ENCODE data around the gene PIK3CG. TPM values are rescaled to one million over a fixed set of nuclear protein-coding genes. Genes with fewer than 3 reads are reported as not detected.

Gene PIK3CG
- total RNA-seq, 1 experiment from 2014 or later, result 0.05 TPM

DNA sequence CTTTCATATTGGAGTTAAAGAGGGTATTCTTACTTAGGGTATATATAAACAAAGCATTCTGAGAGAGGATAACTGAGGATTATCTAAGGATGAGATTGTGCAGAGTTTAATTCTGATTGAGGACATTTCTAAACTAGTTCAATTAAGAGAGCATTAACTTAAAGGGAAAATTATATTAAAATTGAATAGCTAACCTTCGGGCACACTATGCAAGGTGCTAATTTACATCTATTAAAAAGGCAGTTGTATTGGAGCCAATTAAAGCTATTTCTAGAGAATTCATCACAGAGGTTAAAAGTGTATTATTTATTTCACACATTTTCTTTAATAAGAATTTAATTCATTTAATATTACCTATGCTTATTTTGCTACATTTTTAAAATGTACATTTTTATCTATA is 17.0 kb upstream of the PIK3CG start:
- Histone ChIP-seq H2AFZ (ENCODE audit: low read depth, low read length, poor library complexity, severe bottlenecking) (no peak overlapping the region), H3K9me3 (ENCODE audit: control insufficient read depth in 1 of 2, insufficient read depth in 1 of 2, low read depth in 1 of 2, low read length in 2 of 2) (no peaks in the 10 kb centered on the region), H3K4me2 (ENCODE audit: low read length) (no peak overlapping the region), H3K27ac (ENCODE audit: low read depth, low read length) (no peak overlapping the region), H3K27me3 (ENCODE audit: insufficient read depth, low read length) (no peaks in the 10 kb centered on the region), H4K20me1 (ENCODE audit: insufficient read depth) (no peaks in the 10 kb centered on the region), H3K79me2 (ENCODE audit: insufficient read depth, low read length) (no peaks in the 10 kb centered on the region), H3K4me3 (replicated peaks in 1 of 2; ENCODE audit: low read depth in 1 of 2, low read length in 2 of 2) (no peak overlapping the region), H3K4me1 (ENCODE audit: control insufficient read depth in 1 of 2, insufficient read depth in 2 of 2, low read length in 2 of 2) (peaks cover 0 to 3% of the 10 kb centered on the region in 2 experiments; a peak in 1 of 4 replicates), H3K9me2 (ENCODE audit: insufficient read depth) (no peaks in the 10 kb centered on the region), H3K9ac (ENCODE audit: low read length) (no peak overlapping the region), H3K36me3 (ENCODE audit: control insufficient read depth in 1 of 2, insufficient read depth in 2 of 2, low read length in 2 of 2) (no peaks in the 10 kb centered on the region)
- CTCF ChIA-PET, result no interaction called here
- TF ChIP-seq SP1 (IDR thresholded peaks at IDR 0.05; ENCODE audit: low read depth), result no peak
- TF ChIP-seq EGR1 (IDR thresholded peaks at IDR 0.05; ENCODE audit: low read depth), result no peak
- TF ChIP-seq JUND (IDR thresholded peaks at IDR 0.05), result no peak
- no peak for TF ChIP-seq MAX (IDR thresholded peaks at IDR 0.05)
- TF ChIP-seq ATF3 (IDR thresholded peaks at IDR 0.05), result no peak
- TF ChIP-seq FOSL1 (IDR thresholded peaks at IDR 0.05; ENCODE audit: low read depth), result no peak
- TF ChIP-seq YY1 (IDR thresholded peaks at IDR 0.05; ENCODE audit: extremely low read depth, insufficient replicate concordance, low read depth, low read length), result no peak
- TF ChIP-seq REST (IDR thresholded peaks at IDR 0.05; ENCODE audit: low read depth), result no peak
- TF ChIP-seq POLR2AphosphoS5 (IDR thresholded peaks at IDR 0.05; ENCODE audit: low read depth, low read length), result no peak
- no peak for TF ChIP-seq EZH2 (IDR thresholded peaks at IDR 0.05)
- no peak for TF ChIP-seq ZFX (IDR thresholded peaks at IDR 0.05)
- no peak for TF ChIP-seq CEBPB (IDR thresholded peaks at IDR 0.05; ENCODE audit: low read depth)
- TF ChIP-seq POLR2A (IDR thresholded peaks at IDR 0.05; ENCODE audit: borderline replicate concordance, extremely low read depth, insufficient read depth, insufficient read length), result no peak
- TF ChIP-seq, protein P1, sequence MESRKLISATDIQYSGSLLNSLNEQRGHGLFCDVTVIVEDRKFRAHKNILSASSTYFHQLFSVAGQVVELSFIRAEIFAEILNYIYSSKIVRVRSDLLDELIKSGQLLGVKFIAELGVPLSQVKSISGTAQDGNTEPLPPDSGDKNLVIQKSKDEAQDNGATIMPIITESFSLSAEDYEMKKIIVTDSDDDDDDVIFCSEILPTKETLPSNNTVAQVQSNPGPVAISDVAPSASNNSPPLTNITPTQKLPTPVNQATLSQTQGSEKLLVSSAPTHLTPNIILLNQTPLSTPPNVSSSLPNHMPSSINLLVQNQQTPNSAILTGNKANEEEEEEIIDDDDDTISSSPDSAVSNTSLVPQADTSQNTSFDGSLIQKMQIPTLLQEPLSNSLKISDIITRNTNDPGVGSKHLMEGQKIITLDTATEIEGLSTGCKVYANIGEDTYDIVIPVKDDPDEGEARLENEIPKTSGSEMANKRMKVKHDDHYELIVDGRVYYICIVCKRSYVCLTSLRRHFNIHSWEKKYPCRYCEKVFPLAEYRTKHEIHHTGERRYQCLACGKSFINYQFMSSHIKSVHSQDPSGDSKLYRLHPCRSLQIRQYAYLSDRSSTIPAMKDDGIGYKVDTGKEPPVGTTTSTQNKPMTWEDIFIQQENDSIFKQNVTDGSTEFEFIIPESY (IDR thresholded peaks at IDR 0.05; ENCODE audit: extremely low read depth, insufficient replicate concordance, low read length), result no peak
- TF ChIP-seq SIN3A (IDR thresholded peaks at IDR 0.05; ENCODE audit: low read depth), result no peak
- no peak for TF ChIP-seq EZH2phosphoT487 (IDR thresholded peaks at IDR 0.05; ENCODE audit: borderline replicate concordance)
- no peak for TF ChIP-seq RAD21 (IDR thresholded peaks at IDR 0.05; ENCODE audit: low read depth)
- TF ChIP-seq ELF1 (IDR thresholded peaks at IDR 0.05; ENCODE audit: borderline replicate concordance, low read depth), result no peak
- TF ChIP-seq CBX3 (IDR thresholded peaks at IDR 0.05; ENCODE audit: low read depth), result no peak
- intact Hi-C loops (cut with micrococcal nuclease), result no loop called here
- POLR2A ChIA-PET, result no interaction called here
- RAD21 ChIA-PET (ENCODE audit: low non-redundant PET in 1 of 2, low total read pairs in 2 of 2, uncharacterized antibody in 2 of 2, unreplicated experiment in 2 of 2), result no interaction called here
- no peak for ATAC-seq
- DNase-seq (ENCODE audit: low read depth, low spot score), result no peak
- no TSS peak for BruUV-seq (replicated peaks)

Measured in HCT116 (cell line).